ENCODE results near the gene SIN3A.

GRCh38 chr15:75453703-75454470 is 2.4 kb upstream of the SIN3A start:
- no peak for TF ChIP-seq EZH2 (IDR thresholded peaks at IDR 0.05; ENCODE audit: low read depth)
- no peak for TF ChIP-seq CTCF (conservative IDR thresholded peaks at IDR 0.05)

Measured in PC-9 (cell line).